GM19468 (cell line): ENCODE measurements around the gene BIRC6.
"Not testable (repeated sequence)": the region's sequence is repeated elsewhere in the genome, so short reads cannot be mapped to it uniquely, and the experiment has no call there.

Experiments
- ATAC-seq: cut with Tn5 transposase; IDR thresholded peaks from one replicate; pipeline ENCODE4 v1.9.1; 2021; ENCODE audit warnings: mild to moderate bottlenecking, moderate library complexity, moderate number of reproducible peaks; ENCODE audit not compliant: unreplicated experiment; ENCODE audit errors: extremely low read depth

Gene BIRC6

DNA sequence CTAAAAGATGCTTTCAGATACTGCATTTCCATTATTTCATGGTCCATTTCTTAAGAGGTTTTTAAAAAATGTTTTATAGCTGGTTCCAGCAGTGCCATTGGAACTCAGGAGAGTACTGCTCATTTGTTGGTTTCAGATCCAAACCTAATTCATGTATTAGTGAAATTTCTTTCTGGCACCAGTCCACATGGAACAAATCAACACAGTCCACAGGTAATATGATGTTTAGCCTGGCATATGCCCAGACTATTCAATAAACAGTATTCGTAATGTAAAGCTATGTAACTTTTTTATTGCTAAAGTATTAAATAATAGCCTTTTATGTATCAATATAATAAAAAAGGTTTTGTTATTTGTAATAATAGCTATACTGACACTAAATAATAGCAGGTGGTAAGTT is 134.5 kb downstream of the BIRC6 start:
- no peak for ATAC-seq

DNA sequence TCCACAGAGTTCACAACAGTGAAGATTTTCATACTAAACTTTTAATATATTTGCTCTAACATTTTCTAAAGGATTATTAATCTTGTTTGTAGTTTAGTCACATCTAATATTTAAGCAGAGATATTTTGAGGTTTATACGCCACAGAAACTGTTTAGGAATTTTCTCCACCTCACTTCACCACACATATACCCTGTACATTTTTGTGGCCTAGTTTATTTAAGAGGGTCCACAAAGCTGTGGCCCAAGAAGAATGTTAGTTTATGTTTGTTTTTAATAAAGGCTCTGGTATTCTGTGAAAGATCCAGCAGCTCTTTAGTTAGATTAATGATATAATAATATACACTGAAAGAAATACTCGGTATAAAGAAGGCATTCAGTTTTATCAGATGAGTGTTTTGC is 138.3 kb downstream of the BIRC6 start:
- no peak for ATAC-seq

DNA sequence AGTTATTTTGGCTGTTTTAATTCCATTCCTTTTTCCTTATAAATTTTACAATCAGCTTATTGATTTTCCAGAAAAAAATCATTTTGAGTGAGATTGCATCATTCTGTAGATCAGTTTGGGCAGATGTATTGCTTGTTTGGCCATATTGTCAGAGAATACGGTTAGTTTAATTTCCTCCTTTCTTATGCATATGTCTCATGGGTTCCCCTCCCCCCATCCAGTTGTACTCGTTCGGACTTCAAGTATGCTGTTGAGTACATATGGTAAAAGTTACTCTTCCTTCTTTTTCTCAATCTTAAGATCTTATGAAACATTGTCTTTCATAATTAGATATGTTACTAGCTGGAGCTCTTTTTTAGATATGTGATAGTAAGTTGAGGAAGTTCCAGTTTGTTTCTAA is 139.8 kb downstream of the BIRC6 start:
- no peak for ATAC-seq

DNA sequence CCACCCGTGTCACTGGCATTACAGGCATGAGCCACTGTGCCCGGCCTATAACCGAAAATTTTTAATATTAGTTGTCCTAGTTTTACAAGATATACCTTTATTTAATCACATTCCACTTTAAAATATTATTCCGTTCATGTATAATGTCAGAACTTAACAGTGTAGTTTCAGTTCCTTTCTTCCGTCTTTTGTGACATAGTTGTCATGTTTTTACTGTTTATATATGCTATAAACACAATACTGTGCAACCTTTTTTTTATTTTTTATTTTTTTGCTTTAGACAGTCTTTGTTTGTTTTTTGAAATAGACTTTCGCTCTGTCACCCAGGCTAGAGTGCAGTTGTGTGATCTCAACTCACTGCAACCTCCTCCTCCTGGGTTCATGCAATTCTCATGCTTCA is 141.5 kb downstream of the BIRC6 start:
- ATAC-seq, result no peak

DNA sequence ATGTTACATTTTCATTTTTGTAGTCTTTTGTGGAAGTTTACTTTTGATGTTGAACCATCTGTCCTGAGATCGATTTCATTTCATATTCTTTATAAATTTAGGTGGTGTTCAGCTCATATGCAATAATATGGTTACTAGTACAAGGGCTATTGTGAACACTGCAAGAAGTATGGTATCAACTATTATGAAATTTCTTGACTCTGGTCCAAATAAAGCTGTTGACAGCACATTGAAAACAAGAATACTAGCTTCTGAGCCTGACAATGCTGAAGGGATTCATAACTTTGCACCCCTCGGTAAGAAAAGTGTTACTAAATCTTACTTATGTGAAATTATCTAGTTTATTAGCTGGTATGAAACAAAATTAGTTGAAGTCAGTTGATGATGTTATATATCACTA is 146.1 kb downstream of the BIRC6 start:
- no peak for ATAC-seq

DNA sequence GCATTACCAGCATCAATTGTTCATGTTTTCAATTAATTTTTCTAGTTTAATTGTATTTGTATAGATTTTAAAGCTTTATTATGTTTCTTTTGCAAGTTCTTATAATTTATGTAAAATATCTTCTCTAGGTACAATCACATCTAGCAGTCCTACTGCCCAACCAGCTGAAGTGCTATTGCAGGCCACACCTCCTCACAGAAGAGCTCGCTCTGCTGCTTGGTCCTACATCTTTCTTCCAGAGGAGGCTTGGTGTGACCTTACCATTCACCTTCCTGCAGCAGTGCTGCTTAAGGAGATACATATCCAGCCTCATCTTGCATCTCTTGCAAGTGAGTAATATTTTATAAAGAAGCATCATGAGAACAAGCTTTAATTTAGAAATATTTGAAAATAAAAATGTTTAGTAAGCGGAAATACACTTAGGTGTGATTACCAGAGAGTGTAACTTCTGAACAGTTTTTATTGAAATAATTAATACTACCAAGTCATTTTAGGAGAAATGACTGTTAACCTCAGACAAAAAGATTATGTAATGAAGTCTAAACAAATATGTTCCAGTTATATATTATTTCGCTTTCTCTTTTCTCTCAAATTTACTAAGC is 148.2 kb downstream of the BIRC6 start:
- ATAC-seq, result no peak

DNA sequence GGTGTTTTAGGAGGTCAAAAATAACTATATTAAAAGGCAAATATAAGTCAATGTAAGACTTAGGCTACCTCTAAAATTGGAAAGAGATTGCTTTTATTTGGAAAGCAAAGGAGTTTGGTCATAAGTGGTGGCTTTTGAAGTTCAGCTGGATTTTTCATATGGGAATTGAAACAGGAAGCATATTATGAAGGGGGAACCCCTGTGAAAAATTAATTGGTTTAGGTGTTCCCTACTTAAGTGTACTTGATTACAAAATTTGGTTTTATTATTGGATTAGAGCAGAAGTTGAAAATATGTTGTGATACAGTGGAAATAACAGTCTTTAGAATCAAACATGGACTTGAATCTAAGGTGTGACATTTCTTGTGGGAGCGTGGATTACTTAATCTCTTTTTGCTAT is 149.6 kb downstream of the BIRC6 start:
- no peak for ATAC-seq

DNA sequence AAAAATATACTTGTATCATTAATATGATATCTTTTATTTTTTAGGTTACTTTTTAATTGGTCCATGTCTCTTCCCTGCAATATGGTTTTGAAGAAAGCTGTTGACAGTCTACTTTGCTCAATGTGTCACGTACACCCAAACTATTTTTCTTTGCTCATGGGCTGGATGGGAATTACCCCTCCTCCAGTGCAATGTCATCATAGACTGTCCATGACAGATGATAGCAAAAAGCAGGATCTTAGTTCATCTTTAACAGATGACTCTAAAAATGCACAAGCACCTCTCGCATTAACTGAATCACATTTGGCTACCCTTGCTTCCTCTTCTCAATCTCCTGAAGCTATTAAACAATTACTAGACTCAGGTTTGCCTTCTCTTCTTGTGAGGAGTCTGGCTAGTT is 158.1 kb downstream of the BIRC6 start:
- ATAC-seq, result no peak

DNA sequence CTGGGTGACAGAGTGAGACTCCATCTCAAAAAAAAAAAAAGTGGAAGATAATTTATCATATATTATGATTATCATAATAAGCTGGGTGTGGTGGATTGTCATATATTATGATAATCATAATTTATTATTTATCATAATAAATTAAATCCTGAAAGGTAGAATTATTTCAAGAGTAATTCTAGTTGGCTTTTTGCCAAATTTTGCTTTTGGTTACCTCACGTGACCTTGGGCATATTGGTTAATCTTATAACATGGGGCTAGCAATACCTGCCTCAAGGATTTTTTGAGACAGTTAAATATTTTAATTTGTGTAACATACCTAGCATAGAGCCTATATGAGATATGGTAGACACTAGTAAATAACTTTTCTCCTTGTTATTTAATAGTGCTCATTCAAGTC is 159.7 kb downstream of the BIRC6 start:
- no peak for ATAC-seq

DNA sequence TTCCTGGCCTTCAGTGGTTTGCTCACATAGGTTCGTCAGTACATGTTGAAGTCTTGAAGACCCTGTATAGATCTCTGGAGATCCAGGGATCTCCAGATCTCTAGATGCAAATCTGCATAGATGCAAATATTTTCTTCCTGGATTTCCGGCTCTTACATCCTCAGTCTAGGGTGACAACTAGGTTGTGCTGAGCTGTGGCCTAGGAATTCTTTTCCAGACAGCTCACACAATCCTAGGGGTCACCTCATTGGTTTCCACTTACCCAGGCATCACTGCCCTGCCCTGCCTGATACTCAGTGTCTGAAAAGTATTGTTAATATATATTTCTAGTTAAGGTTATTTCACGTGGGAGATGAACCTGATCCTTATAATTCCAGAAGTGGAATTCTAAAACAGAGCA is 165.9 kb downstream of the BIRC6 start:
- no peak for ATAC-seq

DNA sequence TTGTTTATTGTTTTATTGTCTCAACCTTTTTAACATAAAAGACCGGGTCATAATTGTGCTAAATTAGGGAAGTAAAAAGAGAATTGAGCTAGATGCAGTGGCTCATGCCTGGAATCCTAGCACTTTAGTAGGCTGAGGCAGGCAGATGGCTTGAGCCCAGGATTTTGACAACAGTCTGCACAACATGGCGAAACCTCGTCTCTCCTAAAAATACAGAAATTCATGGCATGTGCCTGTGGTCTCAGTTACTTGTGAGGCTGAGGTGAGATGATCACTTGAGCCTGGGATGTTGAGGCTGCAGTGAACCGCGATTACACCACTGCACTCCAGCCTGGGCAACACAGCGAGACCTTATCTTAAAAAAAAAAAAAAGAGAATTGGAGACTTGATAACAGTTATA is 166.9 kb downstream of the BIRC6 start:
- ATAC-seq, result no peak

DNA sequence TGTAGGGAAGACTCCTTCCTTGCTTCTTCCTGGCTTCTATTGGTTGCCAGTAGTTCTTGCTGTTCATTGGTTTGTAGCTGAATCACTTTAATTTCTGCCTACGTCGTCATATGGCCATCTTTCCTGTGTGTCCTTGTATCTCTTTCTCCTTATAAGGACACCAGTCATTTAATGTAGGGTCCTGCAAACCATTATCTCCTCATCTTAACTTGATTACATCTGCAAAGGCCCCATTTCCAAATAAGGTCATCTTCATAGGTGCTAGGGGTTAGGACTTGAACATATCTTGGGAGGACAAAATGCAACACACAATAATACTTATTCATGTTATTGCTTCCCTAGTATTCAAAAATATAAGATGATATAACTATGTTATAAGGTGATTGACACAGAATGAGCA is 175.5 kb downstream of the BIRC6 start:
- ATAC-seq, result no peak

DNA sequence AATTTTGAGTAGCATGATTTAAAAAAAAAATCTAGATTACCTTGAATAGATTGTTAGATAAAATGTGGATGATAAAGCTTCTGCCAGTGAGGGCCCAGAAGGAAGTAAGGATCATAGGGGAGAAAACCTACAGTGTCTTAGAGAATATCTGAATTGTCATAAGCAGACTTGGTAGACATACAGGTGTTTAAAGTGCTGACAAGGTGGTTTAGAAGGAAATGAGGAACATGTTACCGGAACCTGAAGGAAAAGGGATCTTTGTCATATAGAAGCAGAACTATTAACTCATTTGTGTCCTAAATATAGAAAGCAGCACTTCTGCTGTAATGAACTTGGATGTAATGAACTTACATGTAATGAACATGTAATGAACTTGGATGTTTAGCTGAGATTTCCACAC is 176.1 kb downstream of the BIRC6 start:
- no peak for ATAC-seq

DNA sequence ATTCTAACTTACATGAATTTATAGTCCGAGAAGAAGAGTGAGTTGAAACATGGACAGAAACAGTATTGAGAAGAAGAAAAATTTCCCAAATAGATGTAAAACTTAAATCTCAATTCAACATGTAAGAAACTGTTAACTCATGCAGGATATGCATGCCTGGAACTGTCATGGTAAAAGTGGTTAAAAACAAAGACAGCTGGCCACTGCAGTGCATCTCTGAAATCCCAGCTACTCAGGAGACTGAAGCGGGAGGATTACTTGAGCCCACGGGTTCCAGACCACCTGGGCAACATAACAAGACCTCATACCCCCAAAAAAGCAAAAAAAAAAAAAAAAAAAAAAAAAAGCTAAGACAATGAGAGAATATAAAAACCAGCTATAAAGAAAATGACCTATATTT is 178.0 kb downstream of the BIRC6 start:
- no peak for ATAC-seq

DNA sequence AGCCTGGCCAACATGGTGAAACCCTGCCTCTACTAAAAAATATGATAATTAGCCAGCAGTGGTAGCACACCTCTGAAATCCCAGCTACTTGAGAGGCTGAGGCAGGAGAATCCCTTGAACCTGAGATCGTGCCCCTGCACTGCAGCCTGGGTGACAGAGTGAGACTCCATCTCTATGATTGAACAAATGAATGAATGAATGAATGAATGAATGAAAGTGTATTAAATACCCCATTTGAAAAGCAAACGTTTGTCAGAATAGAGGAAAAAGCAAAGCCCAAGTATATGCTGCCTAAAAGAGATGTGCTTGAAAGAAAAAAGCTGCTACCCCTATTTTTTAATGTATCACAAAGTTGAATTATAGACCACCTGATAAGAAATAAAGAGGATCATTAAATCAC is 181.9 kb downstream of the BIRC6 start:
- no peak for ATAC-seq

DNA sequence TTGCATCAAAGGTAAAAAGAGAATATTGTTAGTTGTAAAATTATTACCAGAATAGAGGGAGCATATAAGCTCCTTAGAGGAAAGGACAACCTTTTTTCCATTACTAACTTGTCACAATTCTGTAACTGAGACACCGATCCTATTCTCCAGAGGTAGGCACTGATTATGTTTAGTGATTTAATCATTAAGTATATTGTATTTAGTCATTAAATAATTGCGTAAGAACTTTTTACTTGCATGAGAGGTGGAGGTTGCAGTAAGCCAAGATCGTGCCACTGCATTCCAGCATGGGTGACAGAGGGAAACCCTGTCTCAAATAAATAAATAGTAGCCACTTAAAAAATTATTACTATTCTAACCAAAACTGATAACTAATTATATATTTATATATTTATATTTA is 195.7 kb downstream of the BIRC6 start:
- ATAC-seq, result not testable (repeated sequence)

DNA sequence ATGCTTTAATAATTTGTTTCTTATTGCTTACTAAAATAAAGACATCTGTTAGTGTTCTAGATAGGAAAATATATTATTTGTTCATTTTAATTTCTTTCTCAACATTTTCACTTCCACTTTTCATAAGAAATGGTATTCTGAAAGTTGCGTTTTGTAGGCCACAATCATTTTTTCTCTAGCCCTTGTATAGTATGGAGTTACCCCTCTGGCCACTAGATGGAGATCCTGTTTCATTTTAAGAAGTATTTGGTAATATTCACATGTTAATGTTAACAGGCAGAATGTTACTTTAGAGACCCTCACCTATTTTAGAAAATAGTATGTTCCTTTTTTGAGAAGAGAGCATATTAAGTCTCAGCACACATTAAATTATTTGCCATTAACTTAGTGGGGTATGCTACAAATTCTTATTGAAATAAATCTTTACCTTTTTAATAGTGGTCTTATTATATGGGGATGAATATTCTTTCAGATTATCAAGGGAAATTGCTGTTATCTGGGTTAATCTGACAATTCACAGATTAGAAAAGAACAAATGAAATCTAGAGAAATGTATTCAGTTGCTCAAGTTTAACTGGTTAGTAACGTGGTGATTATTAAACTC is 197.1 kb downstream of the BIRC6 start:
- peak; percentile 75 for ATAC-seq

DNA sequence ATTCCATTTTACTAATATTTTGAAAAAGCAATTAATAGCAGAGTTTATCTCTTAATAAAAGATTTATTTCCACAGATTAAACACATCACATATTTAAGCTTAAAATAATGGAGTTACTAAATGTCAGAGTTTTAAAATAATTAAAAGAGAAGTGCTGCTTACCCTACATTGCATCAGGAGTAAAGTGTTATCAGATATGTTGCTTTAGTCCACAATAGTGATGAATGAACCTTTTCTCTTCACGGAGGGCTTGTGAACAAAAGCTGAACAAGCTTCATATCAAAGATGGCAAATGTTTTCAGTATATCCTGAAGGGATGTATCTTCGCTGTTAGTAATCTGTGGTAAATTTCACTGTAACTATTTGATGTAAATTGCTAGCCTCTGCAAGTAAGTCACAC is 201.7 kb downstream of the BIRC6 start:
- no peak for ATAC-seq

DNA sequence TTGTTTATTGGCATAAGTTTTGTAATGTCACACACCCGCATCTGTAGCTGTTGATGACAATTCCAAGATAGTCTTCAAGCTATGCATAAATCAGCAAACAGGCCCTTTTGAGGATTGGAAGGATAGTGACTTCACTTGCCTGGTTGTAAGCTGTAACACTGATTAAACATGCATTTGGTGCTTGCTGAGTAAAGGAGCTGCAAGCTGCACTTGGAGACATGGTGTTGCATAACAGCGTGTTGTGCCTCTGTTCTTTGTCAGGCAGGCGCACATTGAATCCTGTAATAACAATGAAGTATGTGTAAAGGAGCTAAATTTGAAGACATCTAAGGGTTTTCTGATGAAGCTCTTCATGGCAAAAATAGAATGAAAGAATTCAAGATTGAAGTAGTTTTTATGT is 202.3 kb downstream of the BIRC6 start:
- ATAC-seq, result no peak

DNA sequence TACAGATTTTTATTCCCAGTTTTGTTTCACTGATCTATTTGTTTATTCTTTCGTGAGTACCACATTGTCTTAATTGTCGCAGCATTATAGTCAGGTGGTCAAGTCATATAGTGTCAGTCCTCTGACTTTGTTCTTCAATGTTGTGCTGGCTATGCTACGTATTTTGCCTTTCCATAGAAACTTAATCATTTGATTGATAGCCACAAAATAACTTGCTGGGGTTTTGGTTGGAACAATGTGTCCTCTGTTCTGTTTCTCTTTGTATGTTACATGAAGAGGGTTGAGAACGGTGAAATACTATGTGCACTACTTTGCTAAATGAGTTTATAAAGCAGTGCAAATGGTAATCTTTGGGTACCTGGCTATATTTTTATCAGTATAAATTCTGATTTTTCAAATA is 206.1 kb downstream of the BIRC6 start:
- ATAC-seq, result no peak

DNA sequence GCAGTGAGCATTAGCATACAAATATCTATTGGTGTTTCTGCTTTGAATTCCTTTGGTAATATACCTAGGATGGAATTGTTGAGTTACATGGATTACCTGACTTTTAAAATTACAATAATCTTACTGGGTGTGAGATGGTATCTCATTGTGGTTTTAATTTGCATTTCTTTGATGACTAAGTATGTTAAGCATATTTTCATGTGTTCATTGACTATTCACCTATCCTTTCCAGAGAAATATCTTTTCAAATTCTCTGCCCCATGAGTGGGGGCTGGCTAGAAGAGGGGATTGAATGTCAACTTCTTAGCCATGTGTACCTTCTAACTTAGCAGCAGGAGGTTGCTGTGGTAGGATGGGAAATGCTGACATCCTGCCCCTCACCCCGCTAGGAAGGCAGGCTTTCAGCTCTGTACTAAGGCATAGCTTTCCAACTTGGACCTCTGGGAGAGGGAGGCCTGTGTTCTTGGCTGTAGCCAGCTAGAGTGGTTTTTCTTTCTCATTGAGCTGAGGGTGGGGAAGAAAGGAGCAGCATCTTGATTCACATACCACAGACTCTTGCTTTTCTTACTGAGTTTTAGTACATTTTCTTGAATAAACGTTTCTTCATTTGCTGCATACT is 207.7 kb downstream of the BIRC6 start:
- no peak for ATAC-seq

DNA sequence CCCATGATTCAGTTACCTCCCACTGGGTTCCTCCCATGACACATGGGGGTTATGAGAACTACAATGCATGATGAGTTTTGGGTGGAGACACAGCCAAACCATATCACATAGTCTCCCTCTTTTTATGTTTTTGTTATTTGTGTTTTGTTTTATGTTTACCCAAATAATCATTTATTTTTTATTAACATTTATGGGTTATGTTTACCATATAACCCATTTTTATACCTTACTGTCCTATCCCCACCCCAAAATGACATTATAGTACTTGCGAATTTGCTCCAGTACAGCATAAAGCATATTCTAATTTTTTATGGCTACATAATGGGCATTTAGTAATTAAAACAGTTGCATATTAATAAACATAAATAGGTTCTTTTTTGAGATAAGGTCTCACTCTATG is 209.1 kb downstream of the BIRC6 start:
- no peak for ATAC-seq
